GM19043 (cell line): ENCODE data around the gene LIN52.
"Not testable (repeated sequence)": the region's sequence is repeated elsewhere in the genome, so short reads cannot be mapped to it uniquely, and the experiment has no call there.

ENCODE experiments used
- ATAC-seq: cut with Tn5 transposase; IDR thresholded peaks from one replicate; pipeline ENCODE4 v1.9.1; 2021; ENCODE audit warnings: low read depth; ENCODE audit not compliant: unreplicated experiment

The LIN52 gene

GRCh38 chr14:74105381-74105780 lies 20.6 kb downstream of the LIN52 start:
- ATAC-seq, result no peak

- no peak for ATAC-seq
These were observed 24.6 kb downstream of the LIN52 start for GRCh38 chr14:74109369-74109768.

GRCh38 chr14:74111395-74112216 lies 26.9 kb downstream of the LIN52 start:
- not testable (repeated sequence) for ATAC-seq

GRCh38 chr14:74125487-74125886 lies 40.7 kb downstream of the LIN52 start:
- not testable (repeated sequence) for ATAC-seq

GRCh38 chr14:74126315-74127013 lies 41.7 kb downstream of the LIN52 start:
- no peak for ATAC-seq

- ATAC-seq, result no peak
These were observed 42.9 kb downstream of the LIN52 start for GRCh38 chr14:74127634-74128033.

- ATAC-seq, result no peak
These were observed 49.2 kb downstream of the LIN52 start for GRCh38 chr14:74133833-74134481.

GRCh38 chr14:74134484-74134883 lies 49.7 kb downstream of the LIN52 start:
- ATAC-seq, result no peak

GRCh38 chr14:74135426-74135825 lies 50.7 kb downstream of the LIN52 start:
- no peak for ATAC-seq

GRCh38 chr14:74140374-74140850 lies 55.7 kb downstream of the LIN52 start:
- no peak for ATAC-seq

GRCh38 chr14:74141703-74142102 lies 56.9 kb downstream of the LIN52 start:
- ATAC-seq, result no peak

GRCh38 chr14:74142523-74142922 lies 57.8 kb downstream of the LIN52 start:
- no peak for ATAC-seq

GRCh38 chr14:74144789-74145188 lies 60.0 kb downstream of the LIN52 start:
- ATAC-seq, result no peak

- no peak for ATAC-seq
These were observed 62.8 kb downstream of the LIN52 start for GRCh38 chr14:74147571-74147970.

GRCh38 chr14:74148705-74149104 lies 63.9 kb downstream of the LIN52 start:
- no peak for ATAC-seq

- no peak for ATAC-seq
These were observed 70.5 kb downstream of the LIN52 start for GRCh38 chr14:74155287-74155686.

GRCh38 chr14:74155749-74156148 lies 71.0 kb downstream of the LIN52 start:
- ATAC-seq, result no peak

GRCh38 chr14:74160763-74161162 lies 76.0 kb downstream of the LIN52 start:
- ATAC-seq, result no peak

- ATAC-seq, result no peak
These were observed 76.9 kb downstream of the LIN52 start for GRCh38 chr14:74161526-74162158.

GRCh38 chr14:74169906-74170305 lies 85.2 kb downstream of the LIN52 start:
- ATAC-seq, result no peak

GRCh38 chr14:74176400-74176793 lies 91.6 kb downstream of the LIN52 start:
- no peak for ATAC-seq
